NCI-H2227 treated with DMSO at 0.1 percent for 48 hours (cell line): ENCODE results near the gene SPAG5.

Experiments
- DNase-seq: peaks from one replicate; lab custom pipeline; 2025; lab: John Stamatoyannopoulos, UW

The SPAG5 gene

DNA sequence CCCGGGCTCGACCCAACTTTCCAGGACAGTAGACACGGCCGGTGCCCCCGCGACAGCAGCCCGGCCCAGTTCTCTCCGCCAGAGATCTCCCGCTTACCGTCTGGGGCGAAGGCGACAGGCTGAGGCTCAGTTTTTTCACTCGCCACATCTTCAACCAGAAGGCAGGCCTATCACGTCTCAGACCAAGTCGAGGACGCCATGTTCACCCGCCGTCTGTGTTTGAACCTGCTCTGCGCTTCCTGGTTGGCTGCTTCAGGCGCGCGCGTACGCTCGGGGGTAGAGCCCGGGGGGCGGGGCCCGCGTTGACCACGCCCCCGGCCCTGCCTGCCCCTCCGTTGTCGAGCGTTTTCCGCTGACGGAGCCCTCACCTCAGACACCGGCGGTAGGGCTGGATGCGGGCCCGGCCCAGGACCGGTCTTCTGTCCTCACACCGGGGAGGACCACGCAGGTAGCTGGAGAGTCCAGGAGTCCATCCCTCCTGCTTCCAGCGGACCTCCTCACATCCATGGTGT is at the start of gene SPAG5:
SPAG5 (minus strand) TSS at position 227 of the 512 bp plus-strand sequence; CDS start at position 148, 79 bp downstream.
- DNase-seq = peak; percentile 86

GRCh38 chr17:28646039-28646754 is 47.4 kb upstream of the SPAG5 start:
- no peak for DNase-seq

DNA sequence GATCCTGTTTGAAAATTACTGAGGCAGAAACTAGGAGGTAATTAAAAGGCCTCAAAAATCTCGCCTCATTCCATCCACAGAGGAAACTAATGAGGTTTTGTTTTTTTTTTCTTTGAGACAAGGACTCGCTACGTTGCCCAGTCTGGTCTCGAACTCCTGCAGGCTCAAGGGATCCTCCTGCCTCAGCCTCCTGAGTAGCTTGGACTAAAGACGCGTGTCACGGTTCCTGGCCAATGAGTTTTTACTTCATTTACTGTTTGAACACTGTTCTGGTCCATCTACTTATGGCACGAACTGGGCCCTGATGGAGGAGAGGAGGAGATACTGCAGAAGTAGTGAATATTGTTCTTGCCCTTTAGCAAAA is 46.7 kb upstream of the SPAG5 start:
- no peak for DNase-seq

DNA sequence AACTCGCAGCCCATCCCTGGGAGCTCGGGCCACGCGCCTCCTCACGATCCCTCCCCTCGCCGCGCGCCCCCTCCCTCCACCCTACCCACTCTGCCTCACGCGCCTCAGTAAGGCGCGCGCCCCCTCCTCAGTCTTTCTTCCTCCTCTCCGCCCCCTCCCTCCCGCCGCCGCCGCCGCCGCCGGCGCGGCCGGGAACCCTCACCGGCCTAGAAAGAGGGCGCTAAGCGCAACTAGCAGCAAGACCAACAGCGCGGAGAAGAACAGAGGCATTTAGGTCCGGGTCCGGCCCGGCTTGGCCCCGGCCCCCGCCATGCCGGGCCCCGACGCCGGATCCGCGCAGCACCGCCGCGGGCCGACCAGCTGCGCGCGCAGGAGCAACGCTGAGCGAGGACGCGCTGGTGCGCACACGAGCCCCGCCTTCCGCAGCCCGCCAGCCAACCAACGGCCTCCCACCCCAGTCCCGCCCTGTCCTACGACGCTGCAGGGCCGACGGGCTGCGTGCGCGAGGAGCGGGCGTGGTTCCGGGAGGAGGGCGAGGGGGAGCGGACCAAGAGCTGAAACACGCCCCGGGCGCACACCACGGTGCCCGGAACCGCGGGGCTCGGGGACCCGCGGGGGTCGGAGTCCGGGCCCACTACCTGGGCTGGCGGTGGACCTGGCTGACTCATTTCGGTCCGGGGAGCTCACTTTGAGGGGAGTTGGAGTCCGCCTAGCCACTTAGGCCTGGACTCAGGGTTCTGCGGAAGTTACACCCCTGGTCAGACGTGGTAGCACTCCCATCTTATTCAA is 46.2 kb upstream of the SPAG5 start, which contains the start of gene BLTP2:
BLTP2 (minus strand) TSS at position 372 of the 789 bp plus-strand sequence; CDS start at position 270, 102 bp downstream.
- DNase-seq = peak; percentile 85

- DNase-seq = peak; percentile 1
These were observed 45.4 kb upstream of the SPAG5 start for GRCh38 chr17:28643983-28644786.

GRCh38 chr17:28641579-28641978 is 42.8 kb upstream of the SPAG5 start:
- DNase-seq = no peak

- no peak for DNase-seq
These were observed 36.7 kb upstream of the SPAG5 start for GRCh38 chr17:28635506-28635905.

GRCh38 chr17:28634206-28634865 is 35.5 kb upstream of the SPAG5 start:
- no peak for DNase-seq

GRCh38 chr17:28626818-28627217 is 28.0 kb upstream of the SPAG5 start:
- no peak for DNase-seq

DNA sequence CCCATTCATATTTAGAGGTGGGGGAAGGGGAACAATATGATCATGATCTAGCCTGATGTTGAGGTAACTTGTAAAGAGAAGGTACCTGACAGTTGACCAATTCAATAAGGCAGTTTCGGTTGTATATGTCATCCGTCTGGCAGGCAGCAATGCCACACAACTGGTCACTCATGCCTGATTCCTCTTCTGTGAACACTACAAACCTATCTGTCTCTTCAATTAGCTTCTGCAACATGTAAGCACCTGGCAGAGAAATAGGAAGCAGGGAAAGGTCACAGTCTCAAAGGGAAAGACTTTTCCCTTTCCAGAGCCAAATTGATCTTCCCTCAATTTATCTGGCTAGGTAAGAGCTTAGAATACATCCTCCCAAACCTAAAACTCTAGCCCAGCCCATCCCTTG is 25.3 kb upstream of the SPAG5 start:
- DNase-seq = no peak

- no peak for DNase-seq
These were observed 24.9 kb upstream of the SPAG5 start for GRCh38 chr17:28623696-28624095.

- DNase-seq = no peak
These were observed 23.4 kb upstream of the SPAG5 start for GRCh38 chr17:28622186-28622585.

DNA sequence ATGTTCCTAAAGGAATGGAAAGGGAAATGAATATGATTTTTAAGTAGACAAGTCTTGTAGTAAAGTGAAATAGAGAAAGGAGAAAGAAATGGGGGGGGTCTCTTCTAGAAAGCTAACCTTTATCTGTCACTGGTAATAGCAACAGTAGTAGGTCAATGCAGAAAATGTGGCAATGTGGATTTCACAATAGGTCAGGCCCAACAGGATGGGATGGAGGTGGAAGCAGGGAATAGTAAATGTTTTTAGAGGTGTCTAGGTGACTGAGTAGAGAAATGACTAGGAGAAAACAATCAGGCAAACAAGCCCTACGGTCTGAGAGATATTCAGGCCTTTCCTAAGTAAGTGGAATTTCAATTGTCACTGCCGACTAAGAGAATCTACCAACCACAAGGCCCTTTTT is 21.2 kb upstream of the SPAG5 start:
- DNase-seq = no peak

DNA sequence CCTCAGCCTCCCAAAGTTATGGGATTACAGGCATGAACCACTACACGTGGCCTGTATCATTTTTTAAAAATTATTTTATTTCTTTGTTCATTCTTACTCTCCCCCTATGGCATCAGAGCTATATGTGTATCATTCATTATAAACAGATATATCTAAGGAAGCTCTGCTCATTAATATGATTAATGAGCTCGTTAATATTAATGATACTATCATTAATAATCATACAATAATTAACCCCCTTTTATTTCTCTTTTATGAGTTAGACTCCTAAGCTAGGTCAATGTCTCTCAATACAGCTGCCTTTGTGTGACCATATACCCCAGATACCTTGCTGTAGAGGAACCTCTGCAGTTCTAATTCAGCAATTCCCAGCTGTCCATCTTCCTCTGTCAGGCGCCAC is 19.6 kb upstream of the SPAG5 start:
- DNase-seq = no peak

GRCh38 chr17:28616281-28616680 is 17.5 kb upstream of the SPAG5 start:
- no peak for DNase-seq

GRCh38 chr17:28615260-28615940 is 16.6 kb upstream of the SPAG5 start:
- DNase-seq = no peak

DNA sequence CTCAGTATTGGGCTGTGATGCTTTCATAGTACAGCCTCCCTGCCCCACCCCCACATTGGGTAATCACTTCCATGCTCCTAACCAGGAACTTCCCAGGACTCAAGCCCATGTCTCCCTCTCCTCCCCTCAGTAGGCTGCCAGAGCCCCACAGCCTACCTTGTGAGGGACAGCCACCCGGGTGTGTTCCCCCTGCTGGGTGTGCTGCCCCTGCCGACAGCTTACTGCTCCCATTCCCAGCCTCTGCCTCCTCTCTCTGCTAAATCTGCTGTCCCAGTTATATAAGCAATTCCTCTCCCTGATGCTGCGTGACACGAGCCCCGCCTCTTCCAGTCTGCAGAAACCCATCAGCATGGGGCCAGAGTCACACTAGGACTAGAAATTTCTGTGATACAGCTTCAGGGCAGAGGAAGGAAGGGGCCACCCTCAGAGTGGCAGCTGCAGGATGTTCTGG is 15.1 kb upstream of the SPAG5 start, which contains the start of gene RSKR:
RSKR (minus strand) TSS at position 255 of the 451 bp plus-strand sequence; CDS start at position 231, 24 bp downstream.
- no peak for DNase-seq

GRCh38 chr17:28612936-28613872 is 14.4 kb upstream of the SPAG5 start:
- peak; percentile 12 for DNase-seq

DNA sequence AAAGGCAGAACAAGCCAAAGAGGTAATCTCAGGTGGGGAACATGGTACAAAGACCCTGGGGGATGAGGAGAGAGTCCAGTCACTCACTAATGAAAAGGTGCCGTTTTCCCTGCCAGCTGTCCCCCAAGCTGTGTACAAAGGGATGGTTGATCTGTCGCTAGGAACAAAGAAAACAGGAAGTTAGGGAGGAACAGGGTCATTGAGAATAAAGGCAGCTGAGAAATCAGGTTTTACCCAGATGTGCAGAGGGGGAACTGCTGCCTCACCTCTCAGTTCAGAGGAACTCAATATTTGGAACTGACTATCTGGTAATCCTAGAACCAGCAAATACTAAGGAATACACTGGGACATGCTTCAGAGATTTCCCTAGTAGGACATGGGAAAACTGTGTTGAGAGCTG is 13.7 kb upstream of the SPAG5 start:
- no peak for DNase-seq

GRCh38 chr17:28610376-28610775 is 11.6 kb upstream of the SPAG5 start:
- DNase-seq = no peak
